Activated T-cell treated with anti-CD3 and anti-CD28 coated beads, Interleukin-2, amount 50 U/mL, for 24 hours (primary cell): Measurements from ENCODE around the gene CNTN4.
"Not testable (repeated sequence)": the region's sequence is repeated elsewhere in the genome, so short reads cannot be mapped to it uniquely, and the experiment has no call there.

Experiments used
- DNase-seq: peaks from one replicate; pipeline ENCODE4 v3.0.0-alpha.2; 2020
- H3K27ac Mint-ChIP-seq: 2 replicates; pipeline ENCODE4 v1.8.0; 2020; ENCODE audit warnings: mild to moderate bottlenecking, mixed read lengths
- H3K27me3 Mint-ChIP-seq: 2 replicates; pipeline ENCODE4 v1.8.0; 2020; ENCODE audit warnings: mixed read lengths
- H3K36me3 Mint-ChIP-seq: 2 replicates; pipeline ENCODE4 v1.8.0; 2020; ENCODE audit warnings: low read depth, mixed read lengths
- H3K4me1 Mint-ChIP-seq: 2 replicates; pipeline ENCODE4 v1.8.0; 2020; ENCODE audit warnings: low read depth, mixed read lengths
- H3K4me3 Mint-ChIP-seq: 2 replicates; pipeline ENCODE4 v1.8.0; 2020; ENCODE audit warnings: mild to moderate bottlenecking, moderate library complexity, mixed read lengths
- H3K9me3 Mint-ChIP-seq: 2 replicates; pipeline ENCODE4 v1.8.0; 2020; ENCODE audit warnings: mixed read lengths

Gene CNTN4

DNA sequence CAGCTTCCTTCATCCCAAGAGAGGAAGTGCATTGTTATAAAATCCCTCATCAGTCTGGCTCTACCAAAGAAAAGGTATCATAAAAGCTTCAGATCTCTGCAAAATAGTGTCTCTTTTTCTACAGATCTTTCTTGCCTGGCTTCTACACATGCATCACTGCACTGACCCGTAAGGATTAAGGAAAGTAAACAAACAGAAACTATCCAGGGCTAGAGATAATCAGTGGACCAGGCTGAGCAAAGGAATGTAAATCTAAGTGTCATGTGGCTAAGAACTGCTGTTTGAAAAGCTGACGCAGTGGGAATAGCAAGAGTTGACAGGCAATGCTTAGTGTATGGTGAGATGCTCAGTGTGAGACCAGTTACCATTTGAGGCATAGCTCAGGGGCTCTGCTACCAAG is 671.8 kb downstream of the CNTN4 start:
- Mint-ChIP-seq H3K36me3 (no peaks in the 10 kb centered on the region), H3K4me3 (no peak overlapping the region), H3K27me3 (peaks cover 4% of the 10 kb centered on the region), H3K4me1 (no peaks in the 10 kb centered on the region), H3K27ac (no peak overlapping the region), H3K9me3 (no peaks in the 10 kb centered on the region)
- DNase-seq: no peak

DNA sequence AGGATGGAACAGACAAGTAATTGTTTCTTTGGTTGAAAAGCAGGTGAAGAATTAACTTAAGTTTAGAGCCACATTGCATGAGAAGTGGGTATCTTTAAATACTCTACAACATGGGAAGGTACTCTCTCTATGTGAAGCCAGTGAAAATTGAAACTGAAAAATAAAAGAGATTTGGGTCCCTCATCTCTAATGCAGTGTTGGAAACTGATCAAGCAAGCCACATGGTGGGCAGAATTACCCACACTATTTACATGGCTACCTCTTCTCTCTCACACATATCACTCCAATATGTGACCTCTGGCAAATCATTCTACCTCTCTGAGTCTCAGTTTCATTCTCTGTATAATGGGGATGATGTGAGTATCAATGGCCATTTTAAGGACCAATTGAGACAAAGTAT is 672.5 kb downstream of the CNTN4 start:
- no peak overlapping the region for H3K27ac Mint-ChIP-seq
- H3K36me3 Mint-ChIP-seq: no peaks in the 10 kb centered on the region
- H3K9me3 Mint-ChIP-seq: no peaks in the 10 kb centered on the region
- H3K4me1 Mint-ChIP-seq: no peaks in the 10 kb centered on the region
- peaks cover 2% of the 10 kb centered on the region for H3K27me3 Mint-ChIP-seq
- DNase-seq: no peak
- H3K4me3 Mint-ChIP-seq: no peak overlapping the region

DNA sequence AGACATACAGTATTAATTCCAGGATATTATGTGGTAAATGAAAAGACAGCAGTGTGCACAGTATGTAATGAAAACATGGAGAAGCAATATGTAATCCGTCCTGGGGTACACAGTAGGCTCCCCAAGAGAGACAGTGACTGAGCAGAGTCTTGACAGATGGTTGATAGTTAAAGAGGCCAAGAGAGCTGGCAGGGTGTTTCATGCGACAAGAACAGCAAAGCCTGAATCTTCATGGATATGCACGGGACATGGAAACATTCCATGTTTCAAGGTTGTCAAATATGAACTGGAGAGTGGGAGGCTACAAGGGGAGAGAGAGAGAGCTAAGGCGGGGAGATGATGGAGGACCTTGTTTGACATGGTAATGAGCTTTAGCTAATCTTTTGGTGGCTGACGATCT is 673.1 kb downstream of the CNTN4 start:
- no peaks in the 10 kb centered on the region for H3K27me3 Mint-ChIP-seq
- DNase-seq: no peak
- no peaks in the 10 kb centered on the region for H3K9me3 Mint-ChIP-seq
- H3K36me3 Mint-ChIP-seq: no peaks in the 10 kb centered on the region
- no peak overlapping the region for H3K4me3 Mint-ChIP-seq
- no peaks in the 10 kb centered on the region for H3K4me1 Mint-ChIP-seq
- H3K27ac Mint-ChIP-seq: no peak overlapping the region

DNA sequence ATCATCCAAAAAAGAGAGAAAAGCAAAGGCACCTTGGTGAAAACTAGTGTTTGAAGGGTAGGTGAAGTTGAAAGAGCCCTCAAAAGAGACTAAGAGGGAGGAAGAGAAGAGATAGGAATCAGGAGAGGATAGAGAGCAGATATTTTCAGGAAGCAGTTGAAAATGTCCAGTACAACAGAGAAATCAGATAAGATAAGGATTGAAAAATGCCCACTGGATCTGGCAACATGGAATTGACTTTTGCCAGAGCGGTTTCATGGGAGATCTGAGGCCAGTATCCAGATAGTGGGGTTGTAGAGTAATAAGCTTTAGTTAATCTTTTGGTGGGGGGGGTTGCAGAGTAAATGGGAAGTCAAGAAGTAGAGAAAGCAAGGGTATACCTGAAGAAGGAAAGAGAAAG is 674.1 kb downstream of the CNTN4 start:
- no peak overlapping the region for H3K27ac Mint-ChIP-seq
- H3K4me1 Mint-ChIP-seq: no peaks in the 10 kb centered on the region

DNA sequence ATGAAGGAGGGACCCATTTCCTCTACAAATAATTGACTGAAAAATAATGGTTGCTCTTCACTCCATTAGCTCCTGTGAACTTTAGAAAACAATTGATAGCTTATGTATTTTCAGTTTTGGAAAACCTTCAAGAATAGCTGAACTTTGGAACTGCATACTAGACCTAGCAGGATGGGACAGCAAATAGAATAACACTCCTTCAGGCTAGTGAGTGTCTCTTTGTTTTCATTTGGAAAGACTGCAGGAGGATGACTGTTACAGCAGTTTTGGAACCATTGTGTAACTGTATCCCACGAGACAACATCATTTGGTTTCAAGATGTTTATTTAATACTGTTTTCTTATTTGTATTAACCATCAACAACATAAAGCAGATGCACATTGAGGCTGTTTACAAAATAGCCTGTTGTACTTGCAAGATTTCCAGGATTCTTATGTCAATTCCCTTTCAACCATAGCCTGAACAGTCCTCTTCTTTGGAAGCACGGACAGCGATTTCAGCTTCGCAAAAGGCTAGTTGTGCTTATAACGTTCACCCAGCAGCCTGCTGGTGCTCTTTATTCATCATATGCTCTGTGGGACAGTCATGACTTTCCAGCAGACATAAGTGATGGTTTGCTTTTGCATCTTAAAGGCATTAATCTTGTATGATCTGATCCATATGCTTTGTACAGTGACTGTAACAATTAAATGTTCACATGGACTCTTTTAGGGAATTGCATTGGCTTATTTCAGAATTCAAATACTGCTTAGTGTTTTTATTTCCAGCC is 676.0 kb downstream of the CNTN4 start:
- Mint-ChIP-seq H3K9me3 (no peaks in the 10 kb centered on the region), H3K4me3 (no peak overlapping the region), H3K36me3 (no peaks in the 10 kb centered on the region), H3K27ac (no peak overlapping the region), H3K27me3 (no peaks in the 10 kb centered on the region), H3K4me1 (no peaks in the 10 kb centered on the region)
- no peak for DNase-seq

More for the DNA sequence above, 674.1 kb downstream of the CNTN4 start:
- Mint-ChIP-seq H3K4me3 (no peak overlapping the region), H3K36me3 (no peaks in the 10 kb centered on the region), H3K27me3 (no peaks in the 10 kb centered on the region), H3K9me3 (no peaks in the 10 kb centered on the region)
- DNase-seq: no peak

DNA sequence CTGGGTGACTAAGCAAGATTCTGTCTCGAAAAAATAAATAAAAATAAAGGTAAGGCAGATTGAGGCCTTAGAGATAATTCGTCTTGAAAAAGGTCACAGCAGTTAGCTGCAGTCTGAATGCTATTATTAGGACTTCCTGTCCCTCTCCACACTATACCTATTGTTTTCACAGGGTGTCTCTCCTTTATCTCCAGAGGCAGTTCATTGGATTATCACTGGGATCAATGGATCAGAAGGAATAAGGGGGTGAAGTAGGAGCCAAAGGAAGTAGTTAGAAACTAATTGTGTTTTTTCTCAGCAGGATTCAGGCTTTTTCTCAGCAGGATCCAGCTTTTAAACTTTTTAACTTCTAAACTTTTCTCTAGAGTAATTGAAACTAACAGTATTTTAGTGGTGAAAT is 684.6 kb downstream of the CNTN4 start:
- H3K4me1 Mint-ChIP-seq: no peaks in the 10 kb centered on the region
- H3K36me3 Mint-ChIP-seq: no peaks in the 10 kb centered on the region
- H3K9me3 Mint-ChIP-seq: no peaks in the 10 kb centered on the region
- no peaks in the 10 kb centered on the region for H3K27me3 Mint-ChIP-seq
- no peak overlapping the region for H3K27ac Mint-ChIP-seq
- no peak overlapping the region for H3K4me3 Mint-ChIP-seq
- DNase-seq: no peak

DNA sequence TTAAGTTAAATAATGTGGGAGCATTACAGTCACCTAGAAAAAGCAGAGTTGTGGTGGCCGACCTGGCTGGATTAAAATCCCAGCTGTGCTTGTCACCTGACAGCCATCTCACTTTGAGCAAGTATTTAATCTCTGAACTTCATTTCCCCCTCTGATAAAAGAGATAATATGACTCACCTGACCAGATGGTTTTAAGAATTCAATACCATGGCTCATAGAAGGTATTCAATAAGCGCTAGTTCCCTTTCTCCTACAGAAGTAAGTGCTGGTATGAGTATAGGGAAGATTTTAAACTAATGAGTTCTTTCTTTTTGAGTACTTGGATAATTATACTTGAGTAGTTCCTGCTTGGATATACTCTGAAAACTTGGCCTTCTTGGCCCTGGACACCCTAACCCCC is 686.0 kb downstream of the CNTN4 start:
- no peaks in the 10 kb centered on the region for H3K4me1 Mint-ChIP-seq
- no peak overlapping the region for H3K4me3 Mint-ChIP-seq
- DNase-seq: no peak
- no peaks in the 10 kb centered on the region for H3K27me3 Mint-ChIP-seq
- no peaks in the 10 kb centered on the region for H3K9me3 Mint-ChIP-seq
- H3K36me3 Mint-ChIP-seq: no peaks in the 10 kb centered on the region
- H3K27ac Mint-ChIP-seq: no peak overlapping the region

DNA sequence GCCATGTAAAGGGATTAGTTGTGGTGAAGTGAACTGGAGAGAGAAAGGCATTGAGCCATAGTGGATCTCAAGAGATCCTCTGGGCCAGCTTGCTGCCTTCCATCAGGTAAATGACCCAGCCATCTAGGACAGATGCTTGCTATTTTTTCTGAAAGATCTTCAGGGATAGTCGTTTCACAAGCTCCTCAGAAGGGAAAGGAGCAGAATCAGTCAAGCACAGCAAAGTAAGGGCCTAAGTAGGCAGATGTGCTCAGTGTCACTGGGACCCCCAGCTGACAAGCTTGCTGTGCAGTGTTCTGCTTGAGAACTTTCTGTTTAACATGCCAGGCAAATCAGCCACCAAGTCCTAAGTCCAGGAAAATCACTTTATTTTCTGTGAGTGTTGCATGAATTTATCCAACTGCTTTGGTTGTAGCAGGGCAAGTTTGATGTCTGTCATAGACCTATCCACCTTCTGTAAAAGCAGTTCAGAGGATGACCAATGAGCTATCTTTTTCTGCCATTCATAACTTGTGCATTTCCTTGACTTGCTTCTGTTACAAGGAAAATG is 691.7 kb downstream of the CNTN4 start:
- Mint-ChIP-seq H3K4me1 (no peaks in the 10 kb centered on the region), H3K27ac (no peak overlapping the region), H3K9me3 (no peaks in the 10 kb centered on the region), H3K4me3 (no peak overlapping the region), H3K36me3 (no peaks in the 10 kb centered on the region), H3K27me3 (no peaks in the 10 kb centered on the region)
- no peak for DNase-seq

DNA sequence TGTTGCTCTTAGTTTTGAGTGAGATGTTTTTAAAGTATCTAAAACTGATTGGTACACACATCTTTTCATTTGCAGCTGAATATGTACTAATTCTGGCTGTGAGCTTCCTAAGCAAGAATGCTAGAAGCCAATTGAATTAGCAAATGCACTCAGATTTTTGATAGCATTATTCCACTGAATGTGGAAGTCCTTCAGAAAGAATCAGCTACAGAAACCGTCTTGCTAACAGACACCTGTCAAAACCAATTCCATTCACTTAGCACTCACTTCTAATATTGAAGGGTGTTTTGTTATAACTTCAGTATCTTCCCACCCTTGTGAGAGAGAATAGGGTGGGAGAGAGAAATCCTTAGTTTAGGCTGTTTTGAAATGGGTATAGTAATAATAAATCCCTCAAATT is 693.8 kb downstream of the CNTN4 start:
- H3K27ac Mint-ChIP-seq: no peak overlapping the region
- no peaks in the 10 kb centered on the region for H3K27me3 Mint-ChIP-seq
- no peaks in the 10 kb centered on the region for H3K36me3 Mint-ChIP-seq
- no peaks in the 10 kb centered on the region for H3K9me3 Mint-ChIP-seq
- no peaks in the 10 kb centered on the region for H3K4me1 Mint-ChIP-seq
- DNase-seq: no peak
- no peak overlapping the region for H3K4me3 Mint-ChIP-seq

DNA sequence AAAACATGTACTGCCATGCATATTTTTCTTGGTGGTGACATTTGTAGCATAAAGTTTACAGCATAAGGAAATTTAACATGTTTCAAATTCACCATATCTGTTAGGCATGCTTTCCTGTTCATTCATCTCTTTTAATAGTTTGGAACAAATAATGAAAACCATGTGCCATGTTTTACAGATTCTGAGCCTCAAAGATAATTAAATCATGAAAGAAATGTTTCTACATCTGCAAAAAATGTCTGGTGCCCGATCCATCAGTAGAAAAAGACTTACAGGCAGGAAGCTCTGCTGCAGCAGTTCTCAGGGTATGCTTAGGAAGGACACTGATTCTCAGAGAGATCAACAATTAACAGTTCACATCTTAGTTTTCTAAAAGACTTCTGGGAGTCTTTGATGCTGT is 695.3 kb downstream of the CNTN4 start:
- H3K4me1 Mint-ChIP-seq: no peaks in the 10 kb centered on the region
- no peaks in the 10 kb centered on the region for H3K9me3 Mint-ChIP-seq
- no peaks in the 10 kb centered on the region for H3K27me3 Mint-ChIP-seq
- no peak overlapping the region for H3K4me3 Mint-ChIP-seq
- H3K36me3 Mint-ChIP-seq: no peaks in the 10 kb centered on the region
- DNase-seq: no peak
- H3K27ac Mint-ChIP-seq: no peak overlapping the region

DNA sequence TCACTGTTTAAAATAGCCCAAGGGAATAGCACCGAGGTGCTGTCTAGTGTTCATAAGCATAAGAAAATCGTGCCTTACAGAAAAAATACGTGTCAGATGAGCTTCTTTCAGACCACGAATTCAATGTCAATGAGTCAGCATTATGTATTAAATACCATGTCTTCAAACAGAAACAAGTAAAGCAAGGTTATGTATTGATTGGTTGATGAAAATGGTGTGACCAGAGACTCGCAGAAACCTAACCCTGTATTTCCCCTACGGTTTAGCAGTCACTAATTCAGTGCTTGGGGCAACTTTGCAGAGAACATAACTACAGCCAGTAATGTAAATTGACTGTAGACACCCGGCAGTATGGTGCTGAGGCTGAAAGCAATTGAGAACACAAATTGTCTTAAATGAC is 703.8 kb downstream of the CNTN4 start:
- H3K4me1 Mint-ChIP-seq: no peaks in the 10 kb centered on the region
- H3K9me3 Mint-ChIP-seq: no peaks in the 10 kb centered on the region
- H3K36me3 Mint-ChIP-seq: no peaks in the 10 kb centered on the region
- H3K27me3 Mint-ChIP-seq: peaks cover 9% of the 10 kb centered on the region
- no peak overlapping the region for H3K4me3 Mint-ChIP-seq
- no peak for DNase-seq
- no peak overlapping the region for H3K27ac Mint-ChIP-seq

DNA sequence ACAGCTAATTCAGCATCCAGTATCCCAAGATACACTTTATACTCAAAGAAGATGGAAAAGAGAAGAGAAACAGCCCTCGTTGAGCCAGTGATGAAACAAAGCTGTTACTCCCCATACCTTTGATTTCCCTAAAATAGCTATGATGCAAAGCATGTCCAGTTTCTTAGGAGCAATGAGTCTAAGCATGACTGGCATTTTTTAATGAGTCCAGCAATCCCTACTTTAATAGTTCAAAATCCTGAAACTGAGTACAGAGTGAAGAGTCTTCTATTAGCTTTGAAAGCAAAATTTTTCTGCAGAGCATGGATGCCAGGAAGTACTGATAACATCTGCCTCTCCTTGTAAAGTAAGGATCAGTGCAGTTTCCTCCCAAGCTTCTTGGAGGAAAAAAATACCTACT is 708.8 kb downstream of the CNTN4 start:
- Mint-ChIP-seq H3K27ac (no peak overlapping the region), H3K27me3 (peaks cover 8% of the 10 kb centered on the region), H3K4me3 (no peak overlapping the region), H3K9me3 (no peaks in the 10 kb centered on the region), H3K4me1 (no peaks in the 10 kb centered on the region), H3K36me3 (no peaks in the 10 kb centered on the region)
- DNase-seq: no peak

DNA sequence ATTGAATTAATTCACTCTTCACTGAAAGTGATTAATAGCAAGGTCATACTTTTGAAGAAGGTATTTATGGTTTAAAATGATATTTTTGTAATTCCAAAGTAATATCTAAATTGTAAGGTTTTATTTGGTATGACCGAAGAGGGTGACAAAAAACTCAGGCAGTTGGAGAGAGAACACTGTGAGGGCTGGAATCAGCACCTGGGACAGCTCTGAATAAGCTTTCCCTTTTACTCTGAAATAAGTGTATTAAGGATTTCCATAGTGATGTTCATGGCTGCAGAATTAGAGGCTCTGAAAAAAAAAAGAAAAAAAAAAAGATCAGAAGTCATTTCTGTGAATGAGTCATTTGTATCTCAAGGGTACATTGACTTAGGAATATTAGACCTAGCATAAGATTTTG is 712.1 kb downstream of the CNTN4 start:
- Mint-ChIP-seq H3K9me3 (no peaks in the 10 kb centered on the region), H3K4me3 (no peak overlapping the region), H3K36me3 (no peaks in the 10 kb centered on the region), H3K4me1 (no peaks in the 10 kb centered on the region), H3K27ac (no peak overlapping the region), H3K27me3 (peaks cover 20% of the 10 kb centered on the region)
- DNase-seq: no peak

DNA sequence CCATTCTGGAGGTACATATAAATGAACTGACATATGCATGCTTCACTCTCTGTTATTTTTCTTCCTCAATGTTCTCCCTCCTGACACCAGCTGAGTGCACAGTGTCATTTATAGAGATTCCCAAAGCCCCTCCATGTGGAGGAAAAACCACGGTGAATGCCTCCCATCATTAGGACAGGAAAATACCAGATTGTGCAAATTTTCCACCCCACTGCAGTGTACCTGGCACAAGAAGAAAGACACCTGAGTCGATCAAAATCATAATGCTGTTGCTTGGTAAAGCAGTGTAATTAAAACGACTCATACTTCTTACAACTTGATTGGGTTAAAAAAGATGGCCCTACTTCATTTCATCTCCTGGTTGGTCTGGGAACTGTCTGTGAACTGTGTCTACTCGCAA is 720.9 kb downstream of the CNTN4 start:
- Mint-ChIP-seq H3K9me3 (no peaks in the 10 kb centered on the region), H3K4me3 (no peak overlapping the region), H3K27me3 (peaks cover 8% of the 10 kb centered on the region), H3K27ac (no peak overlapping the region), H3K4me1 (no peaks in the 10 kb centered on the region), H3K36me3 (no peaks in the 10 kb centered on the region)
- DNase-seq: no peak

DNA sequence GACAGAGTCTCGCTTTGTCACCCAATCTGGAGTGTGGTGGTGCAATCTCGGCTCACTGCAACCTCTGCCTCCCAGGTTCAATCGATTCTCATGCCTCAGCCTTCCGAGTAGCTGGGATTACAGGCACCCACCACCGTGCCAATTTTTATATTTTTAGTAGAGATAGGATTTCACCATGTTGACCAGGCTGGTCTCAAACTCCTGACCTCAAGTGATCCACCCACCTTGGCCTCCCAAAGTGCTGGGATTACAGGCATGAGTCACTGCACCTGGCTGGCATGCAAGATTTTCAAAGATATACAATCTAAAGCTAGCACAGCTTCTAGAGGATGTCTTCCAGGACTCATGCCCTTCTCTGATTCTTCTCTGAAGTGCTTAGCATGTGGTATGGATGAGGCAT is 722.3 kb downstream of the CNTN4 start:
- not testable (repeated sequence) for H3K9me3 Mint-ChIP-seq, H3K4me3 Mint-ChIP-seq, DNase-seq

DNA sequence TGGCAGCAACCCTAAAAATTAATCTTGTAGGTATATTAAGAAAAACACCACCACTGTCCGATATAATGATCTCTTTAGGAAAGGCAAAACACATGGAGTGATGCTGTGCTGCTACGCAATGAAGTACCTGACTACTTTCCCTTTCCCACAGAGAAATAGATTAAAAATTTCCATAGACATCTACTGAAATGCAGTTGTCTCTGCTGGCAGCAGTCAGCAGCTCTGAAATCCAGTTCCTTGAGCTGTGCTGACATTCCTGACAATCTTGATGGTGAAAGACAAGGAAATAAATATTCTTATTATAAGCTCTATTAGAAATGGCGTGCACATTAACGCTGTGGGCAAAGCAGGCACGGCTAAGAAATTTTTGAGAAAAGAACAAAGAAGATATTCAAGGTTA is 723.9 kb downstream of the CNTN4 start:
- H3K9me3 Mint-ChIP-seq: no peaks in the 10 kb centered on the region
- no peak overlapping the region for H3K27ac Mint-ChIP-seq
- DNase-seq: no peak
- H3K4me1 Mint-ChIP-seq: no peaks in the 10 kb centered on the region
- peaks cover 3% of the 10 kb centered on the region for H3K27me3 Mint-ChIP-seq
- H3K36me3 Mint-ChIP-seq: no peaks in the 10 kb centered on the region
- no peak overlapping the region for H3K4me3 Mint-ChIP-seq

More for the DNA sequence above, 722.3 kb downstream of the CNTN4 start:
- H3K36me3 Mint-ChIP-seq, H3K27me3 Mint-ChIP-seq, H3K27ac Mint-ChIP-seq, H3K4me1 Mint-ChIP-seq: not testable (repeated sequence)
